HFF-Myc (cell line): ENCODE measurements around the gene DCAF4.

Experiments used
- DNase-seq: peaks from one replicate; pipeline ENCODE4 v3.0.0-alpha.2; 2011; ENCODE audit warnings: low read depth; ENCODE audit errors: extremely low read depth
- H3K4me3 ChIP-seq: replicated peaks from 2 replicates; pipeline ENCODE4 v1.5.1; 2011; ENCODE audit warnings: low read depth, mild to moderate bottlenecking, control low read depth, low read length
- CTCF ChIP-seq: IDR thresholded peaks from 2 replicates; pipeline ENCODE4 v1.5.1; 2012; ENCODE audit warnings: mild to moderate bottlenecking, low read depth, low read length, control low read depth; ENCODE audit errors: missing control alignments

The DCAF4 gene

GRCh38 chr14:72881543-72881942 lies 44.7 kb upstream of the DCAF4 start:
- TF ChIP-seq CTCF, result no peak
- no peak for DNase-seq
- no peak overlapping the region for H3K4me3 ChIP-seq

- TF ChIP-seq CTCF, result no peak
- H3K4me3 ChIP-seq, result no peak overlapping the region
- DNase-seq, result no peak
Measured at GRCh38 chr14:72882047-72882446, 44.2 kb upstream of the DCAF4 start.

- H3K4me3 ChIP-seq, result no peak overlapping the region
- no peak for TF ChIP-seq CTCF
- DNase-seq, result no peak
Measured at GRCh38 chr14:72882463-72882862, 43.8 kb upstream of the DCAF4 start.

- no peak for TF ChIP-seq CTCF
- H3K4me3 ChIP-seq, result no peak overlapping the region
- DNase-seq, result no peak
Measured at GRCh38 chr14:72883109-72883508, 43.2 kb upstream of the DCAF4 start.

- no peak overlapping the region for H3K4me3 ChIP-seq
- no peak for TF ChIP-seq CTCF
- no peak for DNase-seq
Measured at GRCh38 chr14:72883961-72884360, 42.3 kb upstream of the DCAF4 start.

GRCh38 chr14:72884386-72884785 lies 41.9 kb upstream of the DCAF4 start:
- no peak for DNase-seq
- H3K4me3 ChIP-seq, result no peak overlapping the region
- no peak for TF ChIP-seq CTCF

GRCh38 chr14:72887514-72887913 lies 38.8 kb upstream of the DCAF4 start:
- H3K4me3 ChIP-seq, result no peak overlapping the region
- DNase-seq, result no peak
- TF ChIP-seq CTCF, result no peak
